Memory B cell (primary cell): Measurements from ENCODE around the gene MAPK8IP3.
"Not testable (repeated sequence)": the region's sequence is repeated elsewhere in the genome, so short reads cannot be mapped to it uniquely, and the experiment has no call there.

ENCODE experiments used
- ATAC-seq: fragments of 150-1000 bp; cut with Tn5 transposase; 2 replicates; pipeline ENCODE4 v1.10.0; 2021; ENCODE audit warnings: low read depth, mild to moderate bottlenecking, moderate library complexity
- DNase-seq, 2 donors: peaks; one replicate each; pipeline ENCODE4 v3.0.0; 2022; ENCODE audit warnings: low spot score in 2 of 2
- H3K27ac Mint-ChIP-seq: one replicate; pipeline ENCODE4 v1.8.0; 2022; ENCODE audit warnings: mild to moderate bottlenecking, moderate library complexity, mixed read lengths
- H3K27me3 Mint-ChIP-seq: one replicate; pipeline ENCODE4 v1.8.0; 2022; ENCODE audit warnings: mixed read lengths
- H3K36me3 Mint-ChIP-seq: one replicate; pipeline ENCODE4 v1.8.0; 2022; ENCODE audit warnings: mild to moderate bottlenecking, mixed read lengths
- H3K4me1 Mint-ChIP-seq: one replicate; pipeline ENCODE4 v1.8.0; 2022; ENCODE audit warnings: mixed read lengths
- H3K4me3 Mint-ChIP-seq: one replicate; pipeline ENCODE4 v1.8.0; 2022; ENCODE audit warnings: mild to moderate bottlenecking, moderate library complexity, mixed read lengths
- H3K9me3 Mint-ChIP-seq: one replicate; pipeline ENCODE4 v1.8.0; 2022; ENCODE audit warnings: mixed read lengths

The MAPK8IP3 gene

GRCh38 chr16:1688807-1689560 is 17.0 kb upstream of the MAPK8IP3 start:
- no peaks in the 10 kb centered on the region for H3K27me3 Mint-ChIP-seq
- H3K9me3 Mint-ChIP-seq, result no peaks in the 10 kb centered on the region
- peaks cover 26% of the 10 kb centered on the region for H3K36me3 Mint-ChIP-seq
- H3K27ac Mint-ChIP-seq, result no peak overlapping the region
- no peak overlapping the region for H3K4me3 Mint-ChIP-seq
- peaks cover 3% of the 10 kb centered on the region for H3K4me1 Mint-ChIP-seq
- DNase-seq (no peak), ATAC-seq (no peak)

- no peaks in the 10 kb centered on the region for H3K9me3 Mint-ChIP-seq
- no peak for ATAC-seq
- H3K27ac Mint-ChIP-seq, result no peak overlapping the region
- no peaks in the 10 kb centered on the region for H3K27me3 Mint-ChIP-seq
- peaks cover 28% of the 10 kb centered on the region for H3K36me3 Mint-ChIP-seq
- peaks cover 3% of the 10 kb centered on the region for H3K4me1 Mint-ChIP-seq
- no peak for DNase-seq
- H3K4me3 Mint-ChIP-seq, result no peak overlapping the region
Measured at GRCh38 chr16:1689853-1690252, 16.1 kb upstream of the MAPK8IP3 start.

DNA sequence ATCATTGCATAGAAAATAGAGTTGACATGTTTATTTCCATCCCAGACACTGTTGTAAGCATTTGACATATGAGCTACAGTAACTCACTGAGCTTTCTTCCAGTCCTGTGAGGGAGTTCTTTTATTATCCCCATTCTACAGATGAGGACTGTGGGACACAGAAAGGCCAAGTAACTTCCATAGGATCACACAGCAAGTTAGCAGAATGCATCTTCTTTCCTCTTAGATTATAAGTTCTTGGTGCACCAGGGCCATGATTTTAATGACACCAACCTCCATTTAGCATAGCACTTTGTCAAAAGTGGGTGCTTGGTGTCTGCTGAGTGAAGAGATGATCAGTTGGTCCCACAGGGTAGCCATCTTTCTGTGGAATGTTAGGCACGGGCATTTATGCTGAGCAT is 15.2 kb upstream of the MAPK8IP3 start:
- DNase-seq, result no peak
- peaks cover 3% of the 10 kb centered on the region for H3K4me1 Mint-ChIP-seq
- H3K36me3 Mint-ChIP-seq, result peaks cover 27% of the 10 kb centered on the region
- ATAC-seq, result no peak
- H3K9me3 Mint-ChIP-seq, result no peaks in the 10 kb centered on the region
- H3K27ac Mint-ChIP-seq, result no peak overlapping the region
- no peak overlapping the region for H3K4me3 Mint-ChIP-seq
- no peaks in the 10 kb centered on the region for H3K27me3 Mint-ChIP-seq

- ATAC-seq, result no peak
- DNase-seq, result no peak
- Mint-ChIP-seq H3K4me3 (no peak overlapping the region), H3K27me3 (no peaks in the 10 kb centered on the region), H3K36me3 (peaks cover 27% of the 10 kb centered on the region), H3K9me3 (no peaks in the 10 kb centered on the region), H3K4me1 (peaks cover 3% of the 10 kb centered on the region), H3K27ac (no peak overlapping the region)
Measured at GRCh38 chr16:1691276-1691675, 14.7 kb upstream of the MAPK8IP3 start.

GRCh38 chr16:1691956-1692355 is 14.0 kb upstream of the MAPK8IP3 start:
- H3K4me3 Mint-ChIP-seq, result no peak overlapping the region
- ATAC-seq (no peak), DNase-seq (no peak)
- H3K27ac Mint-ChIP-seq, result no peak overlapping the region
- peaks cover 3% of the 10 kb centered on the region for H3K4me1 Mint-ChIP-seq
- no peaks in the 10 kb centered on the region for H3K27me3 Mint-ChIP-seq
- H3K9me3 Mint-ChIP-seq, result no peaks in the 10 kb centered on the region
- peaks cover 31% of the 10 kb centered on the region for H3K36me3 Mint-ChIP-seq

DNA sequence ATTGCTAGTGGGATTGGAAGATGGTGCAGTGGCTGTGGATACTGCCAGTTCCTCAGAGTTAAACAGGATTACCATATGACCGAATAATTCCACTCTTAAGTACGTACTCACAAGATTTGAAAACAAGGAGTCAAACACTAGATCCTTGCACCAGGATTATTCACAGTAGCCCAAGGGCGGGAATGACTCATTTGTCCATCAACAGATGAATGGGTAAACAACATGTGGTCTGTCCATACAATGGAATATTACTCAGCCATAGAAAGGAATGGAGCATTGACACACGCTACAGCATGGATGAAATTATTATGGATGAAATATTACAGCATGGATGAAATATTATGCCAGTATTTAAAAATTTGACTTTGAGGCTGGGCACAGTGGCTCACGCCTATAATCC is 9.1 kb upstream of the MAPK8IP3 start:
- Mint-ChIP-seq H3K4me1 (no peaks in the 10 kb centered on the region), H3K36me3 (peaks cover 28% of the 10 kb centered on the region), H3K9me3 (no peaks in the 10 kb centered on the region), H3K4me3 (no peak overlapping the region), H3K27ac (no peak overlapping the region), H3K27me3 (no peaks in the 10 kb centered on the region)
- no peak for DNase-seq
- ATAC-seq, result no peak

GRCh38 chr16:1698680-1699079 is 7.3 kb upstream of the MAPK8IP3 start:
- ATAC-seq, result no peak
- H3K36me3 Mint-ChIP-seq, result peaks cover 23% of the 10 kb centered on the region
- H3K4me1 Mint-ChIP-seq, result no peaks in the 10 kb centered on the region
- no peaks in the 10 kb centered on the region for H3K9me3 Mint-ChIP-seq
- no peaks in the 10 kb centered on the region for H3K27me3 Mint-ChIP-seq
- H3K27ac Mint-ChIP-seq, result no peak overlapping the region
- no peak overlapping the region for H3K4me3 Mint-ChIP-seq
- no peak for DNase-seq

GRCh38 chr16:1700246-1700645 is 5.7 kb upstream of the MAPK8IP3 start:
- DNase-seq, result no peak
- Mint-ChIP-seq H3K4me3 (no peak overlapping the region), H3K36me3 (peaks cover 21% of the 10 kb centered on the region), H3K27ac (no peak overlapping the region), H3K27me3 (no peaks in the 10 kb centered on the region), H3K9me3 (no peaks in the 10 kb centered on the region), H3K4me1 (no peaks in the 10 kb centered on the region)
- ATAC-seq, result no peak

- Mint-ChIP-seq H3K4me1 (no peaks in the 10 kb centered on the region), H3K27me3 (no peaks in the 10 kb centered on the region), H3K4me3 (no peak overlapping the region), H3K36me3 (peaks cover 21% of the 10 kb centered on the region), H3K27ac (no peak overlapping the region), H3K9me3 (no peaks in the 10 kb centered on the region)
- DNase-seq (no peak), ATAC-seq (no peak)
Measured at GRCh38 chr16:1701216-1701878, 4.6 kb upstream of the MAPK8IP3 start.

GRCh38 chr16:1705324-1705687 is 689 bp upstream of the MAPK8IP3 start:
- not testable (repeated sequence) for H3K27me3 Mint-ChIP-seq, DNase-seq, H3K4me1 Mint-ChIP-seq, H3K9me3 Mint-ChIP-seq, H3K36me3 Mint-ChIP-seq
- peak overlapping the region; percentile 94 for H3K27ac Mint-ChIP-seq
- H3K4me3 Mint-ChIP-seq, result peak overlapping the region; percentile 94
- ATAC-seq, result peak; percentile 17

- Mint-ChIP-seq H3K27ac (peak overlapping the region; percentile 94), H3K27me3 (no peaks in the 10 kb centered on the region), H3K4me3 (peak overlapping the region; percentile 94), H3K4me1 (peaks cover 8% of the 10 kb centered on the region), H3K36me3 (peaks cover 2% of the 10 kb centered on the region), H3K9me3 (no peaks in the 10 kb centered on the region)
- peak; percentile 42 for ATAC-seq
- DNase-seq, result no peak
Measured at GRCh38 chr16:1706386-1707192, 594 bp downstream of the MAPK8IP3 start.

DNA sequence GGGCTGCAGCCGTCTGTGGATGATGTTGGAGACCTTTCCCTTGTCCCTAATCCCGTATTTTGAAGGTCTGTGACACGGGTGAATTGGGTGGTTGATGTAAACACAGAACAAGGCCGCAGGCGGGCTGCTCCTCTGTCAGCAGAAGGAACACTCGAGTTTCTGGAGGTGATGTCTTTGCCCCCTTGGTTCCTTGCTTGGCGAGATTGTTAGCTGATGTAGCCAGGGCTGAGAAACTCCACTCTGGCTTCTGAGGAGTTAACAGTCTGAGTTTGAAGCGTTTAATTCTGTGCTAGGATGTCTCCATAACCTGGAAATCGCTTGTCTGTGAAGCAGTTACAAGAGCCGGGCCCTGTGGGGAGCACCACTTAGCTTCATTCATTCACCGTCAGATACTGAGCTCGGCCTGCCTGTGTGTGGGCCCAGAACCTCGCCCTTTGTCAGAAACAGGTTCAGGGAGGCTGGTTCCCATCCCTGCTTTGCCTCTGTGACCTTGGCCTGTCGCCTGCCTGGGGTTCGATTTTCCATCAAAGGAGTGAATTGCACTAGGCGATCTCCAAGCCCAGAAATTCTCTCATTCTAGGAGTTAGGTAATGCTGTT is 1.3 kb downstream of the MAPK8IP3 start:
- H3K36me3 Mint-ChIP-seq, result peaks cover 4% of the 10 kb centered on the region
- ATAC-seq (no peak), DNase-seq (no peak)
- H3K27ac Mint-ChIP-seq, result peak overlapping the region; percentile 94
- H3K27me3 Mint-ChIP-seq, result no peaks in the 10 kb centered on the region
- peaks cover 10% of the 10 kb centered on the region for H3K4me1 Mint-ChIP-seq
- H3K9me3 Mint-ChIP-seq, result no peaks in the 10 kb centered on the region
- H3K4me3 Mint-ChIP-seq, result peak overlapping the region; percentile 87

DNA sequence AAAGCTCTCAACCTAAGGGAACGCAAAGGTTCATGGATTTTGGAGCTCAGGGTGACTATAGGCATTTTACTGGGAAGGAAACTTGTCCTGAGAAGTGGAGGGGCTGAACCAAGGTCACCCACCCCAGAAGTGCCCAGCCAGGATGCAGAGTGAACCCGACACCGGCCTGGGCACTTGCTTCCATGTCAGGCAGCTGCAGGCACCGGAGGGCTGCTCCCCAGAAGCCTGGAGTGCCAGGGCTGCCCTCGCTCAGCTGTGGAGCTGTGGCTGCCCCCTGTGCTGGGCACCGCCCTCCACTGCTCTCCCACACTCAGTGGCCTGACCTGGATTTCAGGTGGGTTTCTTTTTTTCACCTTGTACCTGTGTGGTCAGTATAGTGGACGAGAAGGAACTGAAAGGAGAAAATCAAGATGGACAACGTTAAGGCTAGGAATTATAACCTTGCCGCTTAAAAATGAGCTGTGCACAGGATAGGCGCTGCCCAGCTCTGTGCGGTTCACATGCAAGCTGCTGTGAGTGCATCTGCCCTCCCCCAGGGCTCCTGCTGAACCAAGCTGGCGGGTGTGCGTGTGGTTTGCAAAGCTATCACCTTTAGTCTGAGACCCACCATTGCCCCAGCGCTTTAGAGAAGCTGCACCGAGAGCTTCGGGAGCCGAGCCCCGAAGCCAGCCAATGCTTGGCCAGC is 2.2 kb downstream of the MAPK8IP3 start:
- H3K27me3 Mint-ChIP-seq, result no peaks in the 10 kb centered on the region
- H3K4me3 Mint-ChIP-seq, result peak overlapping the region; percentile 87
- DNase-seq, result no peak
- peaks cover 12% of the 10 kb centered on the region for H3K4me1 Mint-ChIP-seq
- peak overlapping the region; percentile 94 for H3K27ac Mint-ChIP-seq
- no peak for ATAC-seq
- peaks cover 3% of the 10 kb centered on the region for H3K36me3 Mint-ChIP-seq
- H3K9me3 Mint-ChIP-seq, result no peaks in the 10 kb centered on the region
